Measurements from ENCODE around the gene SCAMP5. TPM values are rescaled to one million over a fixed set of nuclear protein-coding genes. Genes with fewer than 3 reads are reported as not detected.

Gene SCAMP5
- total RNA-seq, 2 donors from 2014 or later: 21.1 to 30.4 TPM

DNA sequence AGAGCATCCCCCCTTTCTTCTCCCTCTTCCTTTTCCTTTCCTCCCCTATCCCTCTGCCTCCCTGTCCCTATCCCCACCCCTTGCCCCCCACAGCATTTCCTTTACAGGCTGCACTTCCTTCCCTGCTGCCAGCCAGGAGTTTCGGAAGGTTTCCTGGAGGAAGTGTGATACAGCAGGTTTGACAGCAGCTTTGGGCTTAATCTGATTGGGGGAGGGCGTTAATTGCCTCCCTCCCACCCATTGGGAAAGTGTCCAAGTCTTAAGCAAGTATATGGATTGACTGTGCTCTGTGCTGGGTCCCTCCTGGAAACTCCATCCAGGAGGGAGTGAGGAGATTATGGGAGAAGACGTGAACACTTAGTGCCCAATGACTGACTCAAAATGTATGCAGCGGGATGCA, 1.8 kb downstream of the SCAMP5 start:
- intact Hi-C loops (cut with DNase I): no loop called here
- Histone ChIP-seq H3K36me3 (replicated peaks in 1 of 2; ENCODE audit: insufficient read depth in 1 of 2, low read depth in 2 of 2) (no peaks in the 10 kb centered on the region), H3K4me3 (no peak overlapping the region), H3K27me3 (no peaks in the 10 kb centered on the region), H3K9me3 (no peaks in the 10 kb centered on the region), H3K4me1 (peaks cover 64% of the 10 kb centered on the region), H3K27ac (peak overlapping the region in 3 of 4 donors; percentile 70 to 78 (median 78))
- 45 to 48% methylated on average over 4 of the region's 4 CpGs for WGBS, 2 donors
- ATAC-seq (peak; percentile 10), DNase-seq (peak; percentile 24 to 42 (median 30))
- TF ChIP-seq, protein P1, sequence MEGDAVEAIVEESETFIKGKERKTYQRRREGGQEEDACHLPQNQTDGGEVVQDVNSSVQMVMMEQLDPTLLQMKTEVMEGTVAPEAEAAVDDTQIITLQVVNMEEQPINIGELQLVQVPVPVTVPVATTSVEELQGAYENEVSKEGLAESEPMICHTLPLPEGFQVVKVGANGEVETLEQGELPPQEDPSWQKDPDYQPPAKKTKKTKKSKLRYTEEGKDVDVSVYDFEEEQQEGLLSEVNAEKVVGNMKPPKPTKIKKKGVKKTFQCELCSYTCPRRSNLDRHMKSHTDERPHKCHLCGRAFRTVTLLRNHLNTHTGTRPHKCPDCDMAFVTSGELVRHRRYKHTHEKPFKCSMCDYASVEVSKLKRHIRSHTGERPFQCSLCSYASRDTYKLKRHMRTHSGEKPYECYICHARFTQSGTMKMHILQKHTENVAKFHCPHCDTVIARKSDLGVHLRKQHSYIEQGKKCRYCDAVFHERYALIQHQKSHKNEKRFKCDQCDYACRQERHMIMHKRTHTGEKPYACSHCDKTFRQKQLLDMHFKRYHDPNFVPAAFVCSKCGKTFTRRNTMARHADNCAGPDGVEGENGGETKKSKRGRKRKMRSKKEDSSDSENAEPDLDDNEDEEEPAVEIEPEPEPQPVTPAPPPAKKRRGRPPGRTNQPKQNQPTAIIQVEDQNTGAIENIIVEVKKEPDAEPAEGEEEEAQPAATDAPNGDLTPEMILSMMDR (IDR thresholded peaks at IDR 0.05): no peak
- no peak for TF ChIP-seq POLR2A (IDR thresholded peaks at IDR 0.05)

- Histone ChIP-seq H3K27me3 (no peaks in the 10 kb centered on the region), H3K27ac (peak overlapping the region in 3 of 4 donors; percentile 30 to 78 (median 78)), H3K4me1 (peaks cover 64% of the 10 kb centered on the region), H3K9me3 (no peaks in the 10 kb centered on the region), H3K4me3 (no peak overlapping the region), H3K36me3 (replicated peaks in 1 of 2; ENCODE audit: insufficient read depth in 1 of 2, low read depth in 2 of 2) (no peaks in the 10 kb centered on the region)
- TF ChIP-seq POLR2A (IDR thresholded peaks at IDR 0.05): no peak
- TF ChIP-seq, protein P1 (IDR thresholded peaks at IDR 0.05): no peak
- intact Hi-C loops (cut with DNase I): no loop called here
- ATAC-seq (no peak), DNase-seq (no peak)
- 78 to 82% methylated on average over 2 of the region's 2 CpGs for WGBS, 2 donors
Observed at GRCh38 chr15:74997543-74997942, 2.2 kb downstream of the SCAMP5 start.

GRCh38 chr15:75001310-75001709, 5.9 kb downstream of the SCAMP5 start:
- Histone ChIP-seq H3K36me3 (replicated peaks in 1 of 2; ENCODE audit: insufficient read depth in 1 of 2, low read depth in 2 of 2) (no peaks in the 10 kb centered on the region), H3K4me1 (peaks cover 61% of the 10 kb centered on the region), H3K9me3 (no peaks in the 10 kb centered on the region), H3K27ac (no peak overlapping the region), H3K27me3 (no peaks in the 10 kb centered on the region), H3K4me3 (no peak overlapping the region)
- DNase-seq (no peak), ATAC-seq (no peak)
- WGBS, 2 donors: 72 to 81% methylated on average over 5 to 6 of the region's 6 CpGs
- TF ChIP-seq, protein P1 (IDR thresholded peaks at IDR 0.05): no peak
- no peak for TF ChIP-seq POLR2A (IDR thresholded peaks at IDR 0.05)
- intact Hi-C loops (cut with DNase I): no loop called here

DNA sequence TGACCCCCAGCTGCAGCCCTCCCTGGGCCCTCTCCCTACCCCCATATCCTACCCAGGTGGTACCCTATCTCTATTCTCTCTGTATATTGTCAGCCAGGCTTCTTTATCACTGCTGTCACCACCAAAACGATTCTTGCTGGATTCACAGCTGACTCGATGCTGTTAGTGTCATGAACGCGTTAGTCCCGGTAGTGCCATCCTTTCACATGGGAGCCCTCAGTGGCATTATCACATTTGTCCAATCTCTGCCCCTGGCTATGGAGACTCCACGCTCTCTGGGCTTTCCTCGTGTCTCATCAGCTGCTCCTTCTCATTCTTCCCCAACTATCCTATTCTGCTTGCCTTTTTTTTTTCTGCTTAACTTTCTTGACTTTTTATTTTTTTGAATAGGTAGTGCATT, 7.0 kb downstream of the SCAMP5 start:
- H3K36me3 ChIP-seq (replicated peaks in 1 of 2; ENCODE audit: insufficient read depth in 1 of 2, low read depth in 2 of 2): no peaks in the 10 kb centered on the region
- H3K4me1 ChIP-seq: peaks cover 50% of the 10 kb centered on the region
- TF ChIP-seq POLR2A (IDR thresholded peaks at IDR 0.05): no peak
- TF ChIP-seq, protein P1 (IDR thresholded peaks at IDR 0.05): no peak
- no peak overlapping the region for H3K4me3 ChIP-seq
- H3K27ac ChIP-seq: no peak overlapping the region
- intact Hi-C loops (cut with DNase I): no loop called here
- no peaks in the 10 kb centered on the region for H3K27me3 ChIP-seq
- 66 to 72% methylated on average over 7 of the region's 7 CpGs for WGBS, 2 donors
- H3K9me3 ChIP-seq: no peaks in the 10 kb centered on the region
- no peak for DNase-seq
- ATAC-seq: no peak

GRCh38 chr15:75007216-75007615, 11.9 kb downstream of the SCAMP5 start:
- no peak for DNase-seq
- ATAC-seq: no peak
- Histone ChIP-seq H3K9me3 (no peaks in the 10 kb centered on the region), H3K27ac (no peak overlapping the region), H3K4me3 (no peak overlapping the region), H3K27me3 (no peaks in the 10 kb centered on the region), H3K4me1 (peaks cover 9% of the 10 kb centered on the region), H3K36me3 (replicated peaks in 1 of 2; ENCODE audit: insufficient read depth in 1 of 2, low read depth in 2 of 2) (no peaks in the 10 kb centered on the region)
- no peak for TF ChIP-seq POLR2A (IDR thresholded peaks at IDR 0.05)
- TF ChIP-seq, protein P1 (IDR thresholded peaks at IDR 0.05): no peak
- intact Hi-C loops (cut with DNase I): no loop called here
- WGBS, 2 donors: 92 to 95% methylated on average over 13 of the region's 13 CpGs

Measured in body of pancreas (tissue), 4 donors.